Measurements from ENCODE around the gene MTMR3.

The MTMR3 gene

DNA sequence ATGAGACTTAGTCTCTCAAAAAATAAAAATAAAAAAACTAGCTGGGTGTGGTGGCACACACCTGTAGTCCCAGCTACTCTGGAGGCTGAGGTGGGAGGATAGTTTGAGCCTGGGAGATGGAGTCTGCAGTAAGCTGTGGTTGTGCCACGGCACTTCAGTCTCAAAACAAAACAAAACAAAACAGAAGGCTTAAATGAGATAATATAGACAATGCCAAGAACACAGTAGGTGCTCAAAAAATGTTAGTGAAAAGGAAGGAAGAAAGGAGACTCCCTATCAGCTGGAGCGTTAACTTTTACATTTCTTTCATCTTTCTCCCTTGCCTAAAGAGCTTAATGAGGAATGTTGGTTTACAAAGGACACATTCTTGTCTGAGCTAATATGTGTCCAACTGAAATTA is 40.8 kb upstream of the MTMR3 start:
- H2AFZ ChIP-seq (ENCODE audit: low read depth, low read length) = no peak overlapping the region
- H2BK5ac ChIP-seq (ENCODE audit: low read depth, low read length, poor library complexity, severe bottlenecking) = no peak overlapping the region
- H2AK5ac ChIP-seq (ENCODE audit: low read length, severe bottlenecking) = no peak overlapping the region
- no CpG with 5 or more reads among the region's 2 CpGs for WGBS
- no peak overlapping the region for H3K18ac ChIP-seq (ENCODE audit: low read depth in 1 of 2, low read length in 2 of 2)
- no peaks in the 10 kb centered on the region for H3K36me3 ChIP-seq (ENCODE audit: control insufficient read depth in 1 of 2, insufficient read depth in 2 of 2, low read depth in 1 of 2, low read length in 2 of 2)
- H3K4me2 ChIP-seq (ENCODE audit: low read length, poor library complexity, severe bottlenecking) = no peak overlapping the region
- DNase-seq = no peak
- peaks cover 6% of the 10 kb centered on the region for H3K79me1 ChIP-seq (replicated peaks; ENCODE audit: low read length, poor library complexity, severe bottlenecking)
- no peak overlapping the region for H2BK15ac ChIP-seq (ENCODE audit: low read depth, poor library complexity, severe bottlenecking)
- H3K4me1 ChIP-seq (ENCODE audit: control insufficient read depth, insufficient read depth, low read depth, low read length) = peaks cover 4% of the 10 kb centered on the region
- no peak overlapping the region for H3K14ac ChIP-seq (ENCODE audit: low read length in 2 of 2)
- H3K27ac ChIP-seq (ENCODE audit: low read length, poor library complexity, severe bottlenecking) = peak overlapping the region; percentile 21
- H4K91ac ChIP-seq (ENCODE audit: low read length) = no peak overlapping the region
- H3K4ac ChIP-seq (ENCODE audit: low read depth in 1 of 2, low read length in 2 of 2) = no peak overlapping the region
- H3K4me3 ChIP-seq (ENCODE audit: insufficient read depth in 1 of 2, low read depth in 1 of 2, low read length in 2 of 2) = no peak overlapping the region
- no peak overlapping the region for H3K23ac ChIP-seq (ENCODE audit: low read length in 2 of 2)
- no peak overlapping the region for H2BK12ac ChIP-seq (ENCODE audit: low read length in 2 of 2)
- no peaks in the 10 kb centered on the region for H3K27me3 ChIP-seq (ENCODE audit: control insufficient read depth in 1 of 2, insufficient read depth in 1 of 2, low read length in 2 of 2)
- H3K9me3 ChIP-seq (ENCODE audit: control insufficient read depth, low read length) = peaks cover 6% of the 10 kb centered on the region
- H4K8ac ChIP-seq (ENCODE audit: low read length) = no peak overlapping the region
- H3K9ac ChIP-seq (ENCODE audit: low read length) = peak overlapping the region; percentile 77
- no peak overlapping the region for H2BK120ac ChIP-seq (ENCODE audit: low read depth, low read length)

DNA sequence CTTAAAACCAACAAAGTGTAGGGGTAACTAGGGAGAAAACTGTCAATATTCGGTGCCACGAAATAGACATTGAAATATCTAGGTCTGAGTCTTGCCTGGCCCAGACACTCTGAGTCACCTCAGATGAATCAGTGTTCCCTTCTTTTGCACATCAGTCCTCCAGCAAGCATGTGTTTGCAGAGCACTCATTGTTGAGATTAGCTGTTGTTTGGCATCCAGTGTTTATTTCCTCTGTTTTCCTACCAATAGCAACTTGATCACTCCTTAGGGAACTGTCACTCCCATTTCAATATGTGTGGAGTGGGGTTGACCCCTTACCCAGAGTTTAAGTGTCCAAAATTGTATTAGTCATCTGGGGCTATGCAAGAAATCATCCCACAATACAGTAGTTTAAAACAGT is 40.2 kb upstream of the MTMR3 start:
- peak overlapping the region; percentile 21 for H3K27ac ChIP-seq (ENCODE audit: low read length, poor library complexity, severe bottlenecking)
- no peak overlapping the region for H4K91ac ChIP-seq (ENCODE audit: low read length)
- H2BK15ac ChIP-seq (ENCODE audit: low read depth, poor library complexity, severe bottlenecking) = no peak overlapping the region
- peaks cover 2% of the 10 kb centered on the region for H3K79me1 ChIP-seq (replicated peaks; ENCODE audit: low read length, poor library complexity, severe bottlenecking)
- no peak overlapping the region for H2BK12ac ChIP-seq (ENCODE audit: low read length in 2 of 2)
- H3K14ac ChIP-seq (ENCODE audit: low read length in 2 of 2) = no peak overlapping the region
- no peak overlapping the region for H3K18ac ChIP-seq (ENCODE audit: low read depth in 1 of 2, low read length in 2 of 2)
- no peak overlapping the region for H3K4me2 ChIP-seq (ENCODE audit: low read length, poor library complexity, severe bottlenecking)
- peaks cover 1% of the 10 kb centered on the region for H3K4me1 ChIP-seq (ENCODE audit: control insufficient read depth, insufficient read depth, low read depth, low read length)
- H3K9me3 ChIP-seq (ENCODE audit: control insufficient read depth, low read length) = peaks cover 6% of the 10 kb centered on the region
- H3K9ac ChIP-seq (ENCODE audit: low read length) = peak overlapping the region; percentile 84
- H2AFZ ChIP-seq (ENCODE audit: low read depth, low read length) = no peak overlapping the region
- peak; percentile 98 for DNase-seq
- no peak overlapping the region for H3K23ac ChIP-seq (ENCODE audit: low read length in 2 of 2)
- H3K27me3 ChIP-seq (ENCODE audit: control insufficient read depth in 1 of 2, insufficient read depth in 1 of 2, low read length in 2 of 2) = no peaks in the 10 kb centered on the region
- no peak overlapping the region for H3K4me3 ChIP-seq (ENCODE audit: insufficient read depth in 1 of 2, low read depth in 1 of 2, low read length in 2 of 2)
- no peaks in the 10 kb centered on the region for H3K36me3 ChIP-seq (ENCODE audit: control insufficient read depth in 1 of 2, insufficient read depth in 2 of 2, low read depth in 1 of 2, low read length in 2 of 2)
- no peak overlapping the region for H4K8ac ChIP-seq (ENCODE audit: low read length)
- no peak overlapping the region for H2BK5ac ChIP-seq (ENCODE audit: low read depth, low read length, poor library complexity, severe bottlenecking)
- 0% methylated on average over 2 of the region's 2 CpGs for WGBS
- H2AK5ac ChIP-seq (ENCODE audit: low read length, severe bottlenecking) = no peak overlapping the region
- no peak overlapping the region for H2BK120ac ChIP-seq (ENCODE audit: low read depth, low read length)
- no peak overlapping the region for H3K4ac ChIP-seq (ENCODE audit: low read depth in 1 of 2, low read length in 2 of 2)

GRCh38 chr22:29846290-29846689 is 36.7 kb upstream of the MTMR3 start:
- Histone ChIP-seq H2AFZ (ENCODE audit: low read depth, low read length) (no peak overlapping the region), H3K23ac (ENCODE audit: low read length in 2 of 2) (no peak overlapping the region), H3K4ac (ENCODE audit: low read depth in 1 of 2, low read length in 2 of 2) (no peak overlapping the region), H3K14ac (ENCODE audit: low read length in 2 of 2) (no peak overlapping the region), H3K27ac (ENCODE audit: low read length, poor library complexity, severe bottlenecking) (no peak overlapping the region), H2BK12ac (ENCODE audit: low read length in 2 of 2) (no peak overlapping the region), H3K79me1 (replicated peaks; ENCODE audit: low read length, poor library complexity, severe bottlenecking) (no peaks in the 10 kb centered on the region), H3K18ac (ENCODE audit: low read depth in 1 of 2, low read length in 2 of 2) (no peak overlapping the region), H2BK120ac (ENCODE audit: low read depth, low read length) (no peak overlapping the region), H4K91ac (ENCODE audit: low read length) (no peak overlapping the region), H4K8ac (ENCODE audit: low read length) (no peak overlapping the region), H3K9me3 (ENCODE audit: control insufficient read depth, low read length) (peaks cover 6% of the 10 kb centered on the region), H2AK5ac (ENCODE audit: low read length, severe bottlenecking) (no peak overlapping the region), H3K27me3 (ENCODE audit: control insufficient read depth in 1 of 2, insufficient read depth in 1 of 2, low read length in 2 of 2) (no peaks in the 10 kb centered on the region), H3K4me1 (ENCODE audit: control insufficient read depth, insufficient read depth, low read depth, low read length) (peaks cover 1% of the 10 kb centered on the region), H3K4me2 (ENCODE audit: low read length, poor library complexity, severe bottlenecking) (no peak overlapping the region), H3K4me3 (ENCODE audit: insufficient read depth in 1 of 2, low read depth in 1 of 2, low read length in 2 of 2) (no peak overlapping the region), H3K36me3 (ENCODE audit: control insufficient read depth in 1 of 2, insufficient read depth in 2 of 2, low read depth in 1 of 2, low read length in 2 of 2) (no peaks in the 10 kb centered on the region), H2BK15ac (ENCODE audit: low read depth, poor library complexity, severe bottlenecking) (no peak overlapping the region), H3K9ac (ENCODE audit: low read length) (no peak overlapping the region), H2BK5ac (ENCODE audit: low read depth, low read length, poor library complexity, severe bottlenecking) (no peak overlapping the region)
- 100% methylated on average over 2 of the region's 2 CpGs for whole genome bisulfite sequencing
- DNase-seq = no peak

- Histone ChIP-seq H3K27me3 (ENCODE audit: control insufficient read depth in 1 of 2, insufficient read depth in 1 of 2, low read length in 2 of 2) (no peaks in the 10 kb centered on the region), H2BK15ac (ENCODE audit: low read depth, poor library complexity, severe bottlenecking) (no peak overlapping the region), H3K79me1 (replicated peaks; ENCODE audit: low read length, poor library complexity, severe bottlenecking) (no peaks in the 10 kb centered on the region), H4K8ac (ENCODE audit: low read length) (no peak overlapping the region), H3K4me2 (ENCODE audit: low read length, poor library complexity, severe bottlenecking) (no peak overlapping the region), H2BK12ac (ENCODE audit: low read length in 2 of 2) (no peak overlapping the region), H4K91ac (ENCODE audit: low read length) (no peak overlapping the region), H3K4ac (ENCODE audit: low read depth in 1 of 2, low read length in 2 of 2) (no peak overlapping the region), H3K27ac (ENCODE audit: low read length, poor library complexity, severe bottlenecking) (no peak overlapping the region), H3K9ac (ENCODE audit: low read length) (peak overlapping the region; percentile 14), H2BK120ac (ENCODE audit: low read depth, low read length) (no peak overlapping the region), H2AK5ac (ENCODE audit: low read length, severe bottlenecking) (no peak overlapping the region), H3K4me3 (ENCODE audit: insufficient read depth in 1 of 2, low read depth in 1 of 2, low read length in 2 of 2) (no peak overlapping the region), H3K4me1 (ENCODE audit: control insufficient read depth, insufficient read depth, low read depth, low read length) (no peaks in the 10 kb centered on the region), H3K18ac (ENCODE audit: low read depth in 1 of 2, low read length in 2 of 2) (no peak overlapping the region), H3K14ac (ENCODE audit: low read length in 2 of 2) (no peak overlapping the region), H2AFZ (ENCODE audit: low read depth, low read length) (no peak overlapping the region), H3K9me3 (ENCODE audit: control insufficient read depth, low read length) (peaks cover 6% of the 10 kb centered on the region), H3K23ac (ENCODE audit: low read length in 2 of 2) (no peak overlapping the region), H3K36me3 (ENCODE audit: control insufficient read depth in 1 of 2, insufficient read depth in 2 of 2, low read depth in 1 of 2, low read length in 2 of 2) (no peaks in the 10 kb centered on the region), H2BK5ac (ENCODE audit: low read depth, low read length, poor library complexity, severe bottlenecking) (no peak overlapping the region)
- no peak for DNase-seq
- WGBS = 47% methylated on average over 3 of the region's 3 CpGs
These were observed 34.9 kb upstream of the MTMR3 start for GRCh38 chr22:29848111-29848510.

Data from mesenchymal stem cell (in vitro differentiated cells and primary cell).